RWPE2 (cell line): ENCODE results near the gene LRMDA.

ENCODE experiments used
- ATAC-seq: fragments of 200-7000 bp; cut with Tn5 transposase; 3 replicates; pipeline ENCODE4 v1.9.1; 2021; ENCODE audit warnings: low read depth
- DNase-seq: peaks from one replicate; pipeline ENCODE4 v3.0.0-alpha.2; 2020; ENCODE audit warnings: low spot score
- H3K27ac ChIP-seq: fragments of 450-650 bp; 2 replicates; pipeline ENCODE4 v1.5.1; 2017; ENCODE audit warnings: mild to moderate bottlenecking; ENCODE audit not compliant: poor library complexity, severe bottlenecking
- H3K27me3 ChIP-seq: fragments of 250-450 bp; sonication (Bioruptor Pico); 2 replicates; pipeline ENCODE4 v1.5.1; 2021; ENCODE audit warnings: mild to moderate bottlenecking, moderate library complexity; ENCODE audit not compliant: insufficient read depth, poor library complexity, severe bottlenecking
- H3K36me3 ChIP-seq: fragments of 250-450 bp; sonication (Bioruptor Pico); 2 replicates; pipeline ENCODE4 v1.5.1; 2020; ENCODE audit warnings: low read depth, mild to moderate bottlenecking, moderate library complexity
- H3K4me1 ChIP-seq: fragments of 250-450 bp; sonication (Bioruptor Pico); 2 replicates; pipeline ENCODE4 v1.5.1; 2021; ENCODE audit warnings: mild to moderate bottlenecking, moderate library complexity; ENCODE audit not compliant: insufficient read depth, poor library complexity, severe bottlenecking
- H3K4me3 ChIP-seq: fragments of 250-450 bp; sonication (Bioruptor Pico); 2 replicates; pipeline ENCODE4 v1.5.1; 2021; ENCODE audit warnings: mild to moderate bottlenecking, moderate library complexity; ENCODE audit not compliant: severe bottlenecking
- H3K9me3 ChIP-seq: fragments of 250-450 bp; sonication (Bioruptor Pico); 2 replicates; pipeline ENCODE4 v1.5.1; 2021; ENCODE audit warnings: mild to moderate bottlenecking, moderate library complexity; ENCODE audit not compliant: severe bottlenecking
- TF ChIP-seq, protein P1 (sequence below): fragments of 450-650 bp; IDR thresholded peaks from one replicate; pipeline ENCODE4 v1.5.1; 2017; ENCODE audit warnings: mild to moderate bottlenecking, moderate library complexity; ENCODE audit not compliant: poor library complexity, severe bottlenecking

The LRMDA gene

DNA sequence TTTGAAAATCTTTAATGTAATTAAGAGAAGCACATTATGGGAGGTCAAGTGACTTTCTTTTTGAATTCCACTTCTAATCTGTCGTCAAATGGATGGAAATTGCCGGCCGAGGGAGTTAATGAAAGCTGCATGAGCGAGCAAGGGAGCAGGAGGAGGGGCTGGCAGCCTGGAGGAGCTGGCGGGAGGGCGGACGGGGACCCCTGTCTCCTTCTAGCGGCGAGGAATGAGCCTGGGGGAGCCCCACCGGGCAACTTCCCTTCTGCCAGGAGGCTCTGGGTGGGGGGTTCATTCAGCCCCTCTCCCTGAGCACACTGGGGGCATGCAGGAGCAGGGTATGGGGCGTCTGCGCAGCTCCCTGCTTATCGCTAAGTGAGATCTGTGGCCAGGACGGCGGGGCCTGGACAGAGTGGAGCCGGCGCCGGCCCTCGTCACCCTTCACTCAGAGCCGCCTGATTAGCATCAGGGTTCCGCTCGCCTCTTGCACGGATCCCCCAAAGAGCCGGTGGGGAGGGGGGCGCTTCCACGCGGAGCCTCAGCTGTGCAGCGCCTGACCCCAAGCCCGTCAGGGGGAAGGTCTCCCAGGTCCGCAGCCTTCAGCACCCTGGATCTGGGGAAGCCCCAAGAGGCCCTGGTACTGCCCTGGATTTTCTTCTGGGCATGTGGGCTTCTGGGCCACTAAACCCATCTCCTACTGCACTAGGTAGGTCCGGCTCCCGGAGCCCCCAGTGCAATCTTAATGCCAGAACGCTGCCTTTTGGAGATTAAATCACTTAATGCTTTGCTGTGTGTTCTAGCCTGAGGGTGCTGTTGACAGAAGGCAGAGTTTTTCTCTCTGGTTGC lies 680.8 kb downstream of the LRMDA start:
- Histone ChIP-seq H3K27ac (no peak overlapping the region), H3K27me3 (no peaks in the 10 kb centered on the region), H3K4me1 (no peaks in the 10 kb centered on the region), H3K36me3 (no peaks in the 10 kb centered on the region), H3K4me3 (no peak overlapping the region), H3K9me3 (no peaks in the 10 kb centered on the region)
- no peak for DNase-seq
- TF ChIP-seq, protein P1, sequence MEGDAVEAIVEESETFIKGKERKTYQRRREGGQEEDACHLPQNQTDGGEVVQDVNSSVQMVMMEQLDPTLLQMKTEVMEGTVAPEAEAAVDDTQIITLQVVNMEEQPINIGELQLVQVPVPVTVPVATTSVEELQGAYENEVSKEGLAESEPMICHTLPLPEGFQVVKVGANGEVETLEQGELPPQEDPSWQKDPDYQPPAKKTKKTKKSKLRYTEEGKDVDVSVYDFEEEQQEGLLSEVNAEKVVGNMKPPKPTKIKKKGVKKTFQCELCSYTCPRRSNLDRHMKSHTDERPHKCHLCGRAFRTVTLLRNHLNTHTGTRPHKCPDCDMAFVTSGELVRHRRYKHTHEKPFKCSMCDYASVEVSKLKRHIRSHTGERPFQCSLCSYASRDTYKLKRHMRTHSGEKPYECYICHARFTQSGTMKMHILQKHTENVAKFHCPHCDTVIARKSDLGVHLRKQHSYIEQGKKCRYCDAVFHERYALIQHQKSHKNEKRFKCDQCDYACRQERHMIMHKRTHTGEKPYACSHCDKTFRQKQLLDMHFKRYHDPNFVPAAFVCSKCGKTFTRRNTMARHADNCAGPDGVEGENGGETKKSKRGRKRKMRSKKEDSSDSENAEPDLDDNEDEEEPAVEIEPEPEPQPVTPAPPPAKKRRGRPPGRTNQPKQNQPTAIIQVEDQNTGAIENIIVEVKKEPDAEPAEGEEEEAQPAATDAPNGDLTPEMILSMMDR: no peak
- no peak for ATAC-seq

DNA sequence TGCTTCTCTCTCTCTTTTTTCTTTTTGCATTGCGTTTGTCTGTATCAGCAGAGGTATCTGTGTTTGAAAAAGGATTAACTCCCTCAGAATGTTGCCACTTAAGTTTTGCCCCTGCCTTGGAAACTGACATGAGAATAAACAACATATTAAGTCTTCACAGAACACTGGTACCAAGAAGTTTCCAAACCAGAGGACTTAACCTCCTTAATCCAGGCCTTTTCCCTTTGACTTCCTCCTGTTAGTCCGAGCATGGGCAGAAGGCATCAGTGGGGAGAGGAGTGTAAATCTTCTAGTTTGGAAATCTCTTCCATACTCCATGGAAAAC lies 681.4 kb downstream of the LRMDA start:
- H3K27ac ChIP-seq: no peak overlapping the region
- no peaks in the 10 kb centered on the region for H3K36me3 ChIP-seq
- TF ChIP-seq, protein P1: no peak
- DNase-seq: no peak
- H3K4me3 ChIP-seq: no peak overlapping the region
- no peaks in the 10 kb centered on the region for H3K27me3 ChIP-seq
- H3K9me3 ChIP-seq: no peaks in the 10 kb centered on the region
- no peak for ATAC-seq
- H3K4me1 ChIP-seq: no peaks in the 10 kb centered on the region

DNA sequence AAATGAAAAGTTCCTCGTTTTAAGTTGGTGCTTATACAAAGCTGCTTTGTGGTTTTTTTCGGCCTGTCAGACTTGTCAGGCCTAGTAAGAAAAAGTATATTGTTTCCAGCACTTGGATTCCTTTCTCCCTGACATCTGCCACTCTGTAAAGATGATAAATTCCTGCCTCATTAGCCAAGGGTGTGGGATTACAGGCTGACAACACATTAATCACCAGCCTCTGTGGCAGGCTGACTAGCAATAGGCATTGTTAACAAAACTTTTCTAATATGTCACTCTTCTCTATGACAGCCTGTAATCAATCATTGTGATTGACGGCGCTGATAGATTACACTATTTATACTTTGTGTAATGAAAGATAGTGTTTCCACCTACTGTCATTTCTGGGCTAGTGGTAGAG lies 682.5 kb downstream of the LRMDA start:
- Histone ChIP-seq H3K4me1 (no peaks in the 10 kb centered on the region), H3K36me3 (no peaks in the 10 kb centered on the region), H3K9me3 (no peaks in the 10 kb centered on the region), H3K4me3 (no peak overlapping the region), H3K27me3 (no peaks in the 10 kb centered on the region), H3K27ac (no peak overlapping the region)
- TF ChIP-seq, protein P1: no peak
- ATAC-seq: peak; percentile 57; the same call in 2 of the 3 replicates
- DNase-seq: no peak

DNA sequence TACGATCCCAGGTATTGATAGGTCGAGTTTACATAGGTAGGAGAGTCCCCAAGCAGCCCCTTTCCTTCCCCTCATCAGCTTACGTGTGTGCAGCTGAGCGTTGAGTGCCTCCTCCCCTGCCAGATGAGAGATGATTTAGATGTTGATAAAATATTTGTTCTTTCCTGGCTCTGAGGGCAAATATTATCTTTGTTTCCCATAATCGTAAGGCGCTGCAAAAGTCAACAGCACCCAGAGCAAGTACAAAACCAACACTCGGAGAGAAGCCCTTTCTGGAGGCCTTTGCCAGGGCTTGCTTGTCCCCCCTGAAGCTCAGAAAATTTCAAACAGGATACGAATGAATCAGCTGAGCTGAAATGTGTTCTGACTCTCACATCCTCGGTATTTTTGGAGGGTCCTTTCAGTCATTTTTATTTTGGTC lies 683.2 kb downstream of the LRMDA start:
- no peak for DNase-seq
- H3K27ac ChIP-seq: no peak overlapping the region

DNA sequence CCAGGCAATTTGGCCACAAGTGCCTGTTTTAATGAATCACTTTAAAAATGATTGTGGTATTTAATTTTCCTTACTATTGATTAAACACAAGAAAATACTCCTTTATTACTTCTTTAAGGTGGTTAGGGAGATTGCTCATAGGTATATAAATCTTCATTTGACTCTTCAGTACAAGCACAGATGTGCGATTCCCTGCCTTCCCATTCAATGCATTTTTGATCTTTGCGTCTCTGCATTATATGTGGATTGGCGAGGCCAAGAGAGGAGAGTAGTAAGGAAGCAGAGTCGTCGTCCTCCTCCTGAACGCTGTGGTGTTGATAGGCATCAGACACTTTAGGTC lies 683.7 kb downstream of the LRMDA start:
- Histone ChIP-seq H3K27me3 (no peaks in the 10 kb centered on the region), H3K4me1 (no peaks in the 10 kb centered on the region), H3K4me3 (no peak overlapping the region), H3K9me3 (no peaks in the 10 kb centered on the region), H3K27ac (no peak overlapping the region), H3K36me3 (no peaks in the 10 kb centered on the region)
- ATAC-seq (no peak), DNase-seq (no peak)
- TF ChIP-seq, protein P1: no peak

More for the DNA sequence above, 683.2 kb downstream of the LRMDA start:
- H3K4me3 ChIP-seq: no peak overlapping the region
- no peaks in the 10 kb centered on the region for H3K27me3 ChIP-seq
- no peaks in the 10 kb centered on the region for H3K9me3 ChIP-seq
- H3K4me1 ChIP-seq: no peaks in the 10 kb centered on the region
- H3K36me3 ChIP-seq: no peaks in the 10 kb centered on the region
- ATAC-seq: no peak
- TF ChIP-seq, protein P1: no peak
